Measurements from ENCODE around the gene PTPRN2. TPM values are rescaled to one million over a fixed set of nuclear protein-coding genes. Genes with fewer than 3 reads are reported as not detected.

PTPRN2 gene
- polyA plus RNA-seq, 1 of the 3 experiments (the other 2 are of a cell fraction), result 4.0 TPM

GRCh38 chr7:157692460-157693011 lies 895.1 kb downstream of the PTPRN2 start:
- no peaks in the 10 kb centered on the region for H4K20me1 ChIP-seq (ENCODE audit: insufficient read depth)
- H3K4me1 ChIP-seq (ENCODE audit: control insufficient read depth in 1 of 2, insufficient read depth in 2 of 2, low read depth in 1 of 2, low read length in 1 of 2), result peaks cover 0 to 17% of the 10 kb centered on the region in 2 experiments; a peak in 1 of 4 replicates
- no peaks in the 10 kb centered on the region for H3K27me3 ChIP-seq (ENCODE audit: insufficient read depth)
- CTCF ChIA-PET, result interaction anchor here (2.1 kb wide), 1 partner anchor 60 kb away, joined by 6 read pairs; no protein-coding TSS in a partner anchor
- no peaks in the 10 kb centered on the region for H3K9me2 ChIP-seq
- H3K79me2 ChIP-seq (ENCODE audit: insufficient read depth), result peaks cover 5% of the 10 kb centered on the region; the same call in 1 of the 2 replicates
- H3K4me3 ChIP-seq (ENCODE audit: low read depth in 2 of 2, low read length in 1 of 2), result no peak overlapping the region
- WGBS (ENCODE audit: low lambda C conversion rate), result 91% methylated on average over 29 of the region's 44 CpGs
- peaks cover 14% of the 10 kb centered on the region for H3F3A ChIP-seq (replicated peaks; ENCODE audit: insufficient read depth)
- DNase-seq, result no peak
- POLR2A ChIA-PET, result no interaction called here
- H3K27ac ChIP-seq (ENCODE audit: low read depth in 2 of 2, low read length in 1 of 2), result no peak overlapping the region
- H3K9ac ChIP-seq, result no peak overlapping the region
- H3K9me3 ChIP-seq, result no peaks in the 10 kb centered on the region
- H2AFZ ChIP-seq (ENCODE audit: low read depth), result no peak overlapping the region
- TF ChIP-seq USF2 (IDR thresholded peaks at IDR 0.05; ENCODE audit: borderline replicate concordance, low read depth, low read length), result no peak
- TF ChIP-seq ELF1 (IDR thresholded peaks at IDR 0.05), result no peak
- no peak for TF ChIP-seq REST (IDR thresholded peaks at IDR 0.05; ENCODE audit: low read depth, low read length)
- no peak for TF ChIP-seq TAF1 (IDR thresholded peaks at IDR 0.05; ENCODE audit: borderline replicate concordance, low read depth, low read length)
- no peak for TF ChIP-seq SIN3A (IDR thresholded peaks at IDR 0.05; ENCODE audit: borderline replicate concordance, low read depth, low read length)
- no peak for TF ChIP-seq FOXM1 (IDR thresholded peaks at IDR 0.05; ENCODE audit: low read depth)
- no peak for TF ChIP-seq EP300 (IDR thresholded peaks at IDR 0.05; ENCODE audit: borderline replicate concordance in 1 of 2, low read depth in 1 of 2, low read length in 1 of 2)
- TF ChIP-seq SMC3 (IDR thresholded peaks at IDR 0.05; ENCODE audit: low read depth, low read length), result no peak
- no peak for TF ChIP-seq PBX3 (IDR thresholded peaks at IDR 0.05)
- no peak for TF ChIP-seq NFIC (IDR thresholded peaks at IDR 0.05; ENCODE audit: borderline replicate concordance)
- no peak for TF ChIP-seq YY1 (IDR thresholded peaks at IDR 0.05; ENCODE audit: low read depth)
- H3K36me3 ChIP-seq (replicated peaks in 1 of 2; ENCODE audit: control insufficient read depth in 1 of 2, insufficient read depth in 2 of 2, low read length in 1 of 2), result no peaks in the 10 kb centered on the region
- no peak overlapping the region for H3K4me2 ChIP-seq
